Renal pelvis (tissue), 12 donors: Measurements from ENCODE around the gene CEPT1. TPM values are rescaled to one million over a fixed set of nuclear protein-coding genes. Genes with fewer than 3 reads are reported as not detected.
"Not testable (repeated sequence)": the region's sequence is repeated elsewhere in the genome, so short reads cannot be mapped to it uniquely, and the experiment has no call there.

Source experiments
- DNase-seq: peaks from one replicate; pipeline ENCODE4 v3.0.0-alpha.2; 2013
- long read RNA-seq, 16 experiments: transcript quantifications; one replicate each; lab custom pipeline, GENCODE V29; 2026
- polyA plus RNA-seq, 3 donors: library from polyadenylated mRNA; unstranded; fragments of 120-200 nt; gene quantifications; one replicate each; pipeline ENCODE4 v1.2.1, GENCODE V29; 2013; ENCODE audit not compliant: insufficient read length in 3 of 3

CEPT1 gene
- 10 to 100 TPM; 38.0 to 56.0 (median 49.2) TPM for polyA plus RNA-seq
- long read RNA-seq, donor 1, transcript CEPT1-201 (9 exons, 2,198 nt), result major isoform, 6 of 6 reads
- long read RNA-seq, donor 1, partial matches to known transcripts, result 0 of 6 reads
- long read RNA-seq, donor 1, other reads (novel, unspliced or antisense), result 0 of 6 reads
- long read RNA-seq, donor 2, full-length matches to known transcripts, result 10 of 10 reads
- long read RNA-seq, donor 2, partial matches to known transcripts, result 0 of 10 reads
- long read RNA-seq, donor 2, other reads (novel, unspliced or antisense), result 0 of 10 reads
- long read RNA-seq, donor 3, full-length matches to known transcripts, result 5 of 5 reads
- long read RNA-seq, donor 3, partial matches to known transcripts, result 0 of 5 reads
- long read RNA-seq, donor 3, other reads (novel, unspliced or antisense), result 0 of 5 reads
- long read RNA-seq, donor 4, full-length matches to known transcripts, result 6 of 6 reads
- long read RNA-seq, donor 4, partial matches to known transcripts, result 0 of 6 reads
- long read RNA-seq, donor 4, other reads (novel, unspliced or antisense), result 0 of 6 reads
- long read RNA-seq, donor 5, transcript CEPT1-201 (9 exons, 2,198 nt), result major isoform, 5 of 5 reads
- long read RNA-seq, donor 5, partial matches to known transcripts, result 0 of 5 reads
- long read RNA-seq, donor 5, other reads (novel, unspliced or antisense), result 0 of 5 reads
- long read RNA-seq, donor 6, full-length matches to known transcripts, result 13 of 13 reads
- long read RNA-seq, donor 6, partial matches to known transcripts, result 0 of 13 reads
- long read RNA-seq, donor 6, other reads (novel, unspliced or antisense), result 0 of 13 reads
- long read RNA-seq, donor 7, full-length matches to known transcripts, result 12 of 12 reads
- long read RNA-seq, donor 7, partial matches to known transcripts, result 0 of 12 reads
- long read RNA-seq, donor 7, other reads (novel, unspliced or antisense), result 0 of 12 reads
- long read RNA-seq, donor 8, partial matches to known transcripts, result 8 of 12 reads
- long read RNA-seq, donor 8, other reads (novel, unspliced or antisense), result 0 of 12 reads
- long read RNA-seq, donor 9, transcript CEPT1-201 (9 exons, 2,198 nt), result major isoform, 8 of 15 reads
- long read RNA-seq, donor 9, partial matches to known transcripts, result 7 of 15 reads
- long read RNA-seq, donor 9, other reads (novel, unspliced or antisense), result 0 of 15 reads
- long read RNA-seq, donor 10, partial matches to known transcripts, result 23 of 27 reads
- long read RNA-seq, donor 10, other reads (novel, unspliced or antisense), result 0 of 27 reads
- long read RNA-seq, donor 11, full-length matches to known transcripts, result 6 of 6 reads
- long read RNA-seq, donor 11, partial matches to known transcripts, result 0 of 6 reads
- long read RNA-seq, donor 11, other reads (novel, unspliced or antisense), result 0 of 6 reads
- long read RNA-seq, donor 12, full-length matches to known transcripts, result 12 of 12 reads
- long read RNA-seq, donor 12, partial matches to known transcripts, result 0 of 12 reads
- long read RNA-seq, donor 12, other reads (novel, unspliced or antisense), result 0 of 12 reads
- long read RNA-seq, donor 13, partial matches to known transcripts, result 0 of 2 reads
- long read RNA-seq, donor 13, other reads (novel, unspliced or antisense), result 0 of 2 reads
- long read RNA-seq, donor 14, result 0 reads
- long read RNA-seq, donor 15, full-length matches to known transcripts, result 14 of 14 reads
- long read RNA-seq, donor 15, partial matches to known transcripts, result 0 of 14 reads
- long read RNA-seq, donor 15, other reads (novel, unspliced or antisense), result 0 of 14 reads
- long read RNA-seq, donor 16, transcript CEPT1-201 (9 exons, 2,198 nt), result major isoform, 8 of 8 reads
- long read RNA-seq, donor 16, partial matches to known transcripts, result 0 of 8 reads
- long read RNA-seq, donor 16, other reads (novel, unspliced or antisense), result 0 of 8 reads

DNA sequence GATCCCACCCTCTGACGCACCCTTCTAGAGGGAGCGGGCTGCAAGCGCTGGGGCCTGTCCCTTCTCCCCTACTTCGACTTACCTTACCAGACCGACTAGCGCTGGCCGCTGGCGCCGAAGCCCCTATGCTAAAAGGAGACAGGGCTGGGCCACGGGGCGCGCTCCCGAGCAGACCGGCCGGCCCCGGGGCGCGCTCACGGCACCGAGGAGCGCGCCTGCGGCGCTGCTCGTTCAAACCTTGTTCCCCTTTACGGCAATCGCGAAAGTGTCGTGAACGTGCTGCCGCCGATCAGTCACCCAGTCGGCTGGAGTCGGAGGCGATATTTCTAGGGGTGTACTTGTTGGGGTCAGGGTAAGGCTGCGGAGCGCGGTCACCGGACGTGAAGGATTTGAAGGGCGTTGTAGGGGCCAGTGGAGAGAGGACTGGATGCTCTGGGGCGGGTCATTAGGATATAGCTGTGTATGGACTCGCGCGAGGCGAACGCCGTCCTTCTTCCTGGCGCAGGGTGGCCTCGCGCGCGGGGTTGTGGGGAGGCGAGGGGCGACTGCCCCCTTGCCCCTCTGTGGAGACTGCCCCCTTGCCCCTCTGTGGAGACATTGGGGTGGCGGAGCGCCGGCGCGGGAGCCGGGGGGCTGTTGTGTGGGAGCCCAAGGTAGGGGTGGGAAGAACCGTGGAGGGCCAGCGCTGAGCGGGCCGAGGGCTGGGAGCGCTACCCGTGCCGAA lies at the start of gene CEPT1, which contains the start of gene DRAM2:
TSS of gene CEPT1 (plus strand) at position 268 of the 724 bp plus-strand sequence. CDS start 7,492 bp downstream, outside the sequence.
TSS of gene DRAM2 (minus strand) at position 138 of the 724 bp plus-strand sequence. CDS start 8,539 bp downstream, outside the sequence.
- peak; percentile 97 for DNase-seq

DNA sequence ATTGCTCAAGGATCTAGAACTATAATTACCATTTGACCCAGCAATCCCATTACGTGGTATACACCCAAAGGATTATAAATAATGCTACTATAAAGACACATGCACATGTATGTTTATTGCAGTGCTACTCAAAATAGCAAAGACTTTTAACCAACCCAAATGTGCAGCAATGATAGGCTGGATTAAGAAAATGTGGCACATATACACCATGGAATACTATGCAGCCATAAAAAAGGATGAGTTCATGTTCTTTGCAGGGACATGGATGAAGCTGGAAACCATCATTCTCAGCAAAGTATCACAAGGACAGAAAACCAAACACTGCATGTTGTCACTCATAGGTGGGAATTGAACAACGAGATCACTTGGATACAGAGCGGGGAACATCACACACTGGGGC lies 44.6 kb upstream of the CEPT1 start:
- not testable (repeated sequence) for DNase-seq

DNA sequence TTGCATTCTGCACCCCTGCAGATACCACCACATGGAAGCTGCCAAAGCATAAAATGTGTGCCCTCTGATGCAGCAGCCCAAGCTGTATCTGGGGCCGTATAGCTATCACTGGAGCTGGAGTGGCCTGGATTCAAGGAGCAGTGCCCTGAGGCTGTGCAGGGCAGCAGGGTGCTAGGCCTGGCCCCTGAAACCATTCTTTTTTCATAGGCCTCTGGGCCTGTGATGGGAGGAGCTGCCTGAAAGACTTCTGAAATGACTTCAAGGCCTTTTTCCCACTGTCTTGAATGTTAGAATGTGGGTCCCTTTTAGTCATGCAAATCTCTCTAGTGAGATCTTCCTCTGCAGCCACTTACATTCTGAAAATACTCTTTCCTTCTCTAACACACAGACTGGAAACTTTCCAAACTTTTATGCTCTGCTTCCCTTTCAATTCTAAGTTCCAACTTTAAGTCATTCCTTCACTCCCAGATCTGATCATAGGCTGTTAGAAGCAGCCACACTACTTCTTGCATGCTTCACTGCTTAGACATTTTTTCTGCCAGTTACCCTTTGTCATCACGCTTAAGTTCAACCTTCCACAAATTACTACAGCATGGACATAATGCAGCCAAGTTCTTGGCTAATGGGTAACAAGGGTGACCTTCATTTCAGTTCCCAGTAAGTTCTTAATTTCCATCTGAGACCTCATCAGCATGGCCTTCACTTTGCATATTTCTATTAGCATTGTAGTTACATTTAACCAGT lies 42.5 kb upstream of the CEPT1 start:
- DNase-seq, result no peak

DNA sequence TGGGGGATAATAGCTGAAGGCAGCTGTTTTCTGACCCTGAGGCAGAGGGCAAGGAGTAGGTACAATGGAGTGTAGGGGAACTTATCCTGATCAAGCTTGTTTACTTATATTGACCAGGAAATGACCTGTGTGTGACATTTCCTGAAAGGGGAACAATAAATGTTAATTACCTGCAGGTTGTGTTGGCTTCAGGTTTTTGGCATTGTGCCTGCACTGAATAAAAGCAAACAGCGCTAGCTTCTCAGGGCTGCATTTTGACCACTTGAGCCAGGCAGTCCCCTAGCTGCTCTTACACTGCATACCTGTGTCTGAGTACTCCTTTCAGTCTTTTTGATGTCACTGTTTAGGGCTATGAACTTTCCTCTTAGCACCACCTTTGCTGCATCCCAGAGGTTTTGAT lies 40.7 kb upstream of the CEPT1 start:
- DNase-seq, result no peak

DNA sequence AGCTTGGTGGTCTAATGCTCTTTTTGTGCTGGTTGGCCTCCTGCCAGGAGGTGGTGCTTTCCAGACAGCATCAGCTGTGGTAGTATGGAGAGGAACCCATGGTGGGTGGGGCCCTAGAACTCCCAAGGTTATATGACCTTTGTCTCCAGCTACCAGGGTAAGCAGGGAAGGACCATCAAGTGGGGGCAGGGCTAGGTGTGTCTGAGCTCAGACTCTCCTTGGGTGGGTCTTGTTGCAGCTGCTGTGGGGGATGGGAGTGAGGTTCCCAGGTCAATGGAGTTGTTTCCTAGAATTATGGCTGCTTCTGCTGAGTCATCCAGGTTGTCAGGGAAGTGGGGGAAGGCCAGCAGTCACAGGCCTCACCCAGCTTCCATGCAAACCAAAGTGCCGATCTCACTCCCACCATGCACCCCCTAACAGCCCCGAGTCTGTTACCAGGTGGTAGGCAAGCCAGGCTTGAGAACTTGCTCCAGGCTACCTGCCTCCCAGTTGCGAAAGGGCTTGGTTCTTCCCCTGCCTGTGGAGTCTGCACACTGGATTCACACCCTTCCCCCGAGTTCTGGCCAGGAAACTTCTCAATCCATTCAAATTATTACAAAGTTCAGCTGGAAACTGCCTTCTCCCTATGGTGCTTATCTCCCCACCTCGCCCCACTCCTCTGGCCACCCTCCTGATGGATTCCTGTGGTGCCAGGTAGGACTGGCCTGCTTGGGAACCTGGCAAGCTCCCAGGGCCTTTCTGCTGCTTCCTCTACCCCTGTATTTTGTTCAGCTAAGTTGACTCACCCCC lies 38.0 kb upstream of the CEPT1 start:
- no peak for DNase-seq

DNA sequence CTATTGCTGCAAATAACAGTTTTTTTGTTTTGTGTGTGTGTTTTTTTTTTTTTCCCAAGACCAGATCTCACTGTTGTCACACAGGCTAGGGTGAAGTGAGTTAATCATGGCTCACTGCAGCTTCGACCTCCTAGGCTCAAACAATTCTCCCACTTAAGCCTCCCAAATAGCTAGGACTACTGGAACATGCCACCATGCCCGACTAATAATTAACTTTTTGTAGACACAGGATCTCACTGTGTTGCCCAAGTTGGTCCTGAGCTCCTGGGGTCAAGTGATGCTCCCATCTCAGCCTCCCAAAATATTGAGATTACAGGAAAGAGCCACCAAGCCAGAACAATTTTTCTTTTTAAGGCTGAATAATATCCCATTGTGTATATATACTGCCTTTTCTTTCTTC lies 35.0 kb upstream of the CEPT1 start:
- no peak for DNase-seq

DNA sequence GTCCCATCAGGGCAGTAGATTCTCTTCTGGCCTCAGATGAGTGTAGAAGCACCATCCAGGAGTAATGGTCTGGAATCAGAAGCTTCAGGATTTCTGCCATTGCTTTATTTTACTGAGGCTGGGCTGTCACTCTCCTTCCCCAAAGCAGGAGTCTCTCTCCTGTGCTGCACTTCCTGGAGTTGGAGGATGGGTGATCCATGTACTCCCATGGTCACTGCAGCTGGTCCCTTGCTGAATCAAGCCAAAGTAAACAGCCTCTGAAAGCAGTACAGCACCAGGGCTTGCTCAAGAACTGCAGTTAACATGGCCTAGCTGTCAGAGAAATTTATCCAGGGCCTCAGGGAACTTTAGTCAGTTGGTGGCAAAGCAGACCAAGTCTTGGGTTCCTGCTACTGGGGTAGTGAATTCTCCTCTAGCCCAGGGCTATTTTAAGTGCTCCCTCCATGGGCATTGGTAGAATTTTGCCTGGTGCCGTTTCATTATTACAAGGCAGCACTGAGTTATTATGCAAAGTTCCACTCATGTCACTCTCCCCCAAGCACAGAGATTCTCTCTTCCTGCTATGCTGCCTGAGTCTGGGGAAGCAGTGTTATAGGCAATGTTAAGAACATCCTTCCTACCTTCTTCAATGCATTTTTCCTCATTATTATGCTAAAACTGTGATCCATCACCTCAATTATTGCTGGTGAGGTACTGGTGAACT lies 29.7 kb upstream of the CEPT1 start:
- peak; percentile 17 for DNase-seq

DNA sequence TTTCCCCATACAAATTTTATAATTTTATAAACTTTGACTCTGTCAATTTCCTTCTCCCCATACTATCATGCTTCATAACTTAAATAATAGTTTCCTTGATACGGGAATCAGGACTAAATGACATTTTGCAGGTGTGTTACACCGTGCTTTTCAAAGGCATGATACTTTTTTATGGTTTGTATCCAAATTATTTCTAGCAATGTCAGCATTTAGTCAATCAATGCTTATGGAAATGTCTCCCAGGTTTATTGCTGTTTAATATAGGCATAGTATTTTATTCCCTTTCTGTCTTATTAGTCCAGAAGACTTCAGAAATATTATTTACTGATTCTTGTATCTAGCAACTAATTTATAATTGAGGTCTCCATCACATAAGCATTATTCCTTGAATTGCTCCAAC lies 23.5 kb upstream of the CEPT1 start:
- no peak for DNase-seq

DNA sequence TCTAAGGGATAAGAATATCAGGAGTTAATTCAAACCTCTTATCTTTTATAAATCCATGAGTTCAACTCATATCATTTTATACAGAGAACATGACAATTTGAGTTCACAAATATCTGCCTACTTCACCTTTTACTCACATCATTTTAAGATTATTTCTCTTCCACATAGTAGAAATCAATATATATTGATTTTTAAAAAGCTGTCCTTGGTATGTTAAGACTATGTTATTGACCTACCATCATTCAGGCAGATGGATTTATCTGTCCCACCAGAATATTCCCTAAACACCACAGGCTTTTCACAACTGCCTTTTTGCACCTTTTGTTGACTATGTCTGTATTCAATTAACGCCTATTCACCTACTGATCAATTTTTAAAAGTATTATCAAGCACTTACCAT lies 13.7 kb upstream of the CEPT1 start:
- DNase-seq, result no peak

DNA sequence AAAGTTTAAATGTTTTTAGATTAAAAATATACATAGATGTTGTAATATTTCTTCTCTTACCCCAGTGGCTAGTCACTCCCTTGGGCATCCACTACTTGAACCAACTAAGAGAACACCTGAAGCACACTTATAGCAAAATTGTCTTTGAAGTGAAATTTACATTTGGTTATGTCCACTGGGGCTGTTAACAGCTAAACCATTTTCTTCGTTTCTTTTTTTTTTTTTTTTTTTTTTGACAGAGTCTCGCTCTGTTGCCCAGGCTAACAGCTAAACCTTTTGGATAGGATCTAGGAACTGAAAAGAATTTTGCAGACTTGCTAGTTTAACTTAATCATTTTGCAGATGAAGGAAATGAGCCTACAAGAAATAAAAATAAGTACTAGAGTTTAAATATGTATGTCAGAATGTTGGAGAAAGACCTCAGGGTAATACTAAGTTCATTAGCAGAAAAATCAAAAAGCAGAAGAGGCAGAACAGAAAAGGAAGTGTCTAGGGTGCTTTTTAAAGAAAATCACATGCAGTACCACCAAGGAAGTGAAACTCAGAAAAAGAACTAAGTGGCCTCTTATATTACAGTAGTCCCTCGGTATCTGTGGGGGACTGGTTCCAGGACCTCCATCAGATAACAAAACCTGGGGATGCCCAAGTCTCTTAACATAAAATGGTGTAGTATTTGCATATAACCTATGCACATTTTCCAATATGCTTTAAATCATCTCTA lies 11.9 kb upstream of the CEPT1 start:
- no peak for DNase-seq

DNA sequence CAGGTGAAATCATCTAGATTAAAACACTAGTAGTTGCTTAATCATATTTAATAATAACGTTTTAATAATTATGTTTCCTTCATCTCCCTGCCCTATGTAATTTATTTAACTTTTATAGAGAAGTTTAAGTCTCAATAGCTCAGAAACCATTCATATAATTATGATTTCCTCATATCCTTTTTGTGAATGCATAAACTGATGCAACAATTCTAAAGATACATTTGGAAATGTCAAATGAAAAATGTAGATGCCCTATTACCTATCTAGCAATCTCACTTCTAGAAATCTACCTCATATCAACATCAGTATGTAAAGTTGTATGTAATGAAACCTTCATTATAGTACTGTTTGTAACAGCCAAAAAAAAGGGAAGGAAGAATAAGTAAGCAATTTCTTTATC lies 10.6 kb upstream of the CEPT1 start:
- no peak for DNase-seq

DNA sequence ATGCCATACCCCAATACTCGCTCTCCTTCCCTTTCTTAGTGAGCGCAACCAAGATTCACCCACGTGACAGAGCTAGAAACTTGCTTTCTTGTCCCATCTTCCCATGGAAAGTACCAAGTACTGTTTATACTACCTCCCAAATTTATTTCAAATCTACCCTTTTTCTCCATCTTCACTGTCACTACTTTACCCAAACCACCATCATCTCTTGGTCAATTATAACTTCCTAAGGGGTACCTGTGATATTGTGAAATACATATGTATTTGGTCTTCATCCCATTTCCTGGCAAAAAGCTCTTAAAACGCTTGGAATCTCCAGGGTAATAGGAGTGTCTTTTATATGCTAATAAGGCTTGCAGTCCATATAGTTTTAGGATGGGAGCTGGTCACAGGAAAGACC lies 8.3 kb upstream of the CEPT1 start:
- DNase-seq, result no peak

DNA sequence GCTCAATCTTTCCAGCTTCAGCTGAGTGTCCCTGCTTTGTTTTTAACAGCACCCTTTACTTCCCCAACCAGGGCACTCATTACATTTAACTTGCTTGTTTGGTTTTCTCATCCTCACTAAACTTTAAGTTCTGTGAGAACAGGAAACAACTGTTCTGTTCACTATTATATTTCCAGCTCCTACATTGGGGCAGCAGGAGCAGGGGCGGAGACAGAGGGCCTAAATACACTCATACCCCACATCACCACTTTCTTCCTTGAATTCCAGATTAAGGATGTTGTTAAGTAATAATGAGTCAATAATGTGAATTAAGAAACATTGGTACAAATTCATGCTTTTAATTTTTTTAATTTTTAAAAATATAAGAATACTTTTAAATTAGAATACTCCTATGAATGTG lies 6.2 kb upstream of the CEPT1 start:
- DNase-seq, result no peak

DNA sequence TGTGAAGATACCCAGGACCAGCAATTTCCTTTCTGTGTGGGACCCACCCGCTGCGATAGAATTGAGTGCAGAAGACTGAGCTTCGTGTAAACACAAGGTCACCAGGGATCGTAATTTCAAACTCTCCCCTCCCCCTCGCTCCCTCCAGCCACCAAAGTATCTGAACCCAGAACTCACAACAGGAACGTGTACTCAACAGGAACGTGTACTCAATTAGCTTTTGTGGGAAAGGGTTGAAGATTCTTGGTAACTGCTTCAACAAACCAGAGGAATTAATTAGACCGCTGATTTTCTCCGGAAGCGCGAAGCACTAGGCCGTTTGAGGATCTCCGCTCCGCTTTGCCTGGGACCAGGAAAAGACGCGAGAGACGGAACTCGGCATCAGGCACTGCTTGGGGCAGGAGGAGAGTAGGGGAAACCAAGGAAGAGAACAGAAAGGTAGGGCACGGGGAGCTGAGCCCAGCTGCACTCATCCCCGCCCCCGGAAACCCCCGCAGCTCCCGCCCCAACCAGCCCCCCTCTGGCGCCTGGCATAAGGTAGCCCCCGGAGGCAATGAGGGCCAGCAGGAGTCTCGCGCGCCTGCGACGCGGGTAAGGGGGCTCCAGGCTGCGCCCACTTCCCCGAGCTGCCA lies 583 bp upstream of the CEPT1 start:
- DNase-seq, result peak; percentile 62

DNA sequence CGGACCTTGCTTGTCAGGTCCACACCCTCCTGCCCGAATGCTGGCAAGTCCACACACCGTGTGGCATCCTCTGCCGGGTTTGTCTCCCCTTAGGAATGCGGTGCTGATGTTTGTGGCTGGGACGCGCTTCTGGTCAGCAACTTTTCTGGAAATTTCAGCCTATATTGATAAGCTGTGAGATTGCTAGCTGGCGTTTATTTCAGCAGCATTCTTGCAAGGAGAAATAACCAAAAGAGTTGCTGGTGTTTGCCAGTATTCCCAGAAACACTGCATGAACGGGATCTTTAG lies 601 bp downstream of the CEPT1 start:
- DNase-seq, result peak; percentile 31
